GM10266 (cell line): ENCODE measurements around the gene ANKRD13B.

Experiments
- DNase-seq: peaks from one replicate; pipeline ENCODE4 v3.0.0; 2012; ENCODE audit errors: extremely low spot score
- TF ChIP-seq, protein P1 (sequence below): IDR thresholded peaks from 2 replicates; pipeline ENCODE4 v1.5.1; 2012; ENCODE audit warnings: mild to moderate bottlenecking, low read depth; ENCODE audit not compliant: control insufficient read depth, insufficient read depth; ENCODE audit errors: missing control alignments

Gene ANKRD13B

DNA sequence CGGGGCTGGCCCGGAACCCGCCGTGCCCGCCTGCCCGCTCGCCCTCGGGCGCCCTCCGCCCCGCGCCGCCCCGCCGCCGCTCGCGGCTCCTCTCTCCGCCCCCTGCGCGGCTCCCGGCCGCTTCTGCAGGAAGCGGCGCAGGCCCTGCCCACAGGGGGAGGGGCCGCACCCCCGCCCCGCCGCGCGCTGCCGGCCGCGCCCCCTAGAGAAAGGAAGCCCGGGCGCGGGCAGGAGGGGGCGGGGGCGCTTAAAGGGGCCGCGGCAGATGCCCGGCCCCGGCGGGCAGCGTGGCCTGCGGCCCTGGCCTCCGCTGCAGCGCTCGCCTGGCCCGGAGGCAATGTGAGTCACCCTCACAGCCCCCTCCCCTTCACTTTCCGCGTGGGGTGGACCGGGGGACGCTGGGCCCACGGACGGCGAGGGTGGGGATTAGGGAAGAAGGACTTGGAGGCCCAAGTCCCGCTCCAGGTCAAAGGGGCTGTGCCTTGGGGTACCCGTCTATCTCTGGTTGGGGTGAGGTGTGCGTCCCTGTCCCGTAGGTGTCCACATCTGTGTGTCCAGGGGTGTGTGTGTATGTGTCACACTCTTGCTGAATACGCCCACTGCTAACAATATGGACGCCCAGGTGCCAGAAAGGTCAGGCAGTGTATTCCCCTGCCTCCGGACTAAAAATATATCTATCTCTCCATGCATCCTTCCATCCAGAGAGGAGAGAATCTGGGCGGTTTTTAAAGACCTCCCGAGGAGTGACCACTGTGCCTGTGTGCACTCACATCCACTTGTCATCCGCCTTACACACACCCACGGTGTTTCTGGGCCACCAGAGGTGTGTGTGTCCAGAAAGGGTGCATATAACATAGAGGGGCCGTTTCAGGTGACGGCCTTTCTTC, 3.2 kb upstream of the ANKRD13B start, which contains the start of gene GIT1:
TSS of gene GIT1 (minus strand) at position 125 of the 887 bp plus-strand sequence. CDS start 270 bp downstream, outside the sequence.
- TF ChIP-seq, protein P1, sequence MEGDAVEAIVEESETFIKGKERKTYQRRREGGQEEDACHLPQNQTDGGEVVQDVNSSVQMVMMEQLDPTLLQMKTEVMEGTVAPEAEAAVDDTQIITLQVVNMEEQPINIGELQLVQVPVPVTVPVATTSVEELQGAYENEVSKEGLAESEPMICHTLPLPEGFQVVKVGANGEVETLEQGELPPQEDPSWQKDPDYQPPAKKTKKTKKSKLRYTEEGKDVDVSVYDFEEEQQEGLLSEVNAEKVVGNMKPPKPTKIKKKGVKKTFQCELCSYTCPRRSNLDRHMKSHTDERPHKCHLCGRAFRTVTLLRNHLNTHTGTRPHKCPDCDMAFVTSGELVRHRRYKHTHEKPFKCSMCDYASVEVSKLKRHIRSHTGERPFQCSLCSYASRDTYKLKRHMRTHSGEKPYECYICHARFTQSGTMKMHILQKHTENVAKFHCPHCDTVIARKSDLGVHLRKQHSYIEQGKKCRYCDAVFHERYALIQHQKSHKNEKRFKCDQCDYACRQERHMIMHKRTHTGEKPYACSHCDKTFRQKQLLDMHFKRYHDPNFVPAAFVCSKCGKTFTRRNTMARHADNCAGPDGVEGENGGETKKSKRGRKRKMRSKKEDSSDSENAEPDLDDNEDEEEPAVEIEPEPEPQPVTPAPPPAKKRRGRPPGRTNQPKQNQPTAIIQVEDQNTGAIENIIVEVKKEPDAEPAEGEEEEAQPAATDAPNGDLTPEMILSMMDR, result no peak
- DNase-seq, result peak; percentile 99

GRCh38 chr17:29590411-29591145, 2.4 kb upstream of the ANKRD13B start:
- DNase-seq, result peak; percentile 69
- TF ChIP-seq, protein P1, result no peak

DNA sequence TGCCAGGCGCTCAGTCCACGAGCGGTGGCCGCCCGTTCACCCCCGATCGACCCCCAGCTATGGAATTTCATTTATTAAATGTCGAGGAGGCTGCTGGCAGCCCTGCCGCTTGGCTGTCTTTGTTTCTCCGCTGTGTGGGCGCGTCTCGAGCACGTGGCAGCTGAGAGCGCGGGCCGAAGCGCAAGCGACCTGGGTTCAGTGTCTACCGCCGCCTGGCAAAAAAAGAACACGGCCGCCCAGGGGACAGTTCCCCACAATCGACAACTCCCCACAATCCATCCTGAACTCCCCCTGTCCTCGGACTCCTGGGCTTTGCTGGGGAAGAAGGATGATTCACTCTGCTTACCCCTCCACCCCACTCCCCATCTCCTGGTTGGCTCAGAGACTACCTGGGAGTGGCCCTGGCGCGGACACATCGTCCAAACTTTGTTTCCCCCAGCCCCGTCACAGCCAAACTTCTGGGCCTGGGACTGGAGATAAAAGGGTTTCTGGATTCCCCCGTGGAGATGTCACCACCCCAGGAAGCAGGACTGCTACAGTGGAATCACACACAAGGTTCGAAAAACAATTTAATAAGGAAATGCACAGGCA, 1.7 kb upstream of the ANKRD13B start:
- TF ChIP-seq, protein P1, result no peak
- DNase-seq, result peak; percentile 64

DNA sequence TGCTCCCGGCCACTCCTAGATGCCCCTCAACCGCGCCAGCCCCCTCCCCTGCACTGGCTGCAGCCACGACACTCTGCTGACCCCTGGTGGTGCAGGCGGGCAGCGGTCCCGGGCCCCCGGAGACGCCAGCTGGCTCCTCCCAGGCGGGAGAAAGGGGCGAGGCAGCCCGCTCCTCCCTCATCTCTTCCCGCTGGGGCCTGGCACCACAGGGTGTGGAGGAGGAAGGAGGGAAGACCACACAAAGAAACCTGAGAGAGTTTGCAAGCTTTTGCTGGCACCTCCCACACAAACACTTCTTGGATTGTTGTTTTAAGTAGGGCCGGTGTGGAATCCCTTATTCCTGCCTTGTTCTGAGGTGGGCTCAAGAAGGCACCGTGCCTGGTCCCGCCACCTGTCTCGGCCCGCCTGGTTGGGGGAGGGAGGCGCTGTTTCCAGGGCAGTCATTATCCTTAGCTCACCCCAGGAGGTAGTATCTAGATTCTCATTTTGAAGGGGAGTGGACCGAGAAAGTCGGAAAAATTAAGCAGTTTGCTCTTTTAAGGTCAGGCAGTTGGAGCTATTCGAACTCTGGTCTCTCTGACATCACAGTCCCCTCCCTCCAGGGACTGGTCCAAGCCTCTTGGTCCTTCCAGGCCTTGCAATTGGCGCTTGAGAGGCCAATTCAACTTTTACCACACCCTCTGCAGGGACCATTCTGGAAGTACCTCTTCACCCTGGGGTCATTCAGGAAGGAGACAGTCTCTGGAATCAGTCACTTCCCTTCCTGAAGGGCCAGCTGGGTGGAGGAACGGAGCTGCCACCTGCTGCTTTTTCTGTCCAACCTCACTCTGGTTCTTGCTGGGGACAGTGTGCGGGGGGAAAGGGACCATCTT, 959 bp upstream of the ANKRD13B start:
- peak; percentile 94 for DNase-seq

GRCh38 chr17:29593591-29594518, 923 bp downstream of the ANKRD13B start:
- peak; percentile 56 for DNase-seq
- TF ChIP-seq, protein P1, result peak; percentile 36

More for the DNA sequence above, 959 bp upstream of the ANKRD13B start:
- TF ChIP-seq, protein P1, result peak; percentile 98

GRCh38 chr17:29594519-29595090, 1.7 kb downstream of the ANKRD13B start:
- TF ChIP-seq, protein P1, result no peak

More at GRCh38 chr17:29594519-29595090, 1.7 kb downstream of the ANKRD13B start:
- DNase-seq, result no peak
